ENCODE measurements around the gene HOOK1.
"Not testable (repeated sequence)": the region's sequence is repeated elsewhere in the genome, so short reads cannot be mapped to it uniquely, and the experiment has no call there.

HOOK1 gene

GRCh38 chr1:59819566-59820438 is 5.1 kb downstream of the HOOK1 start:
- DNase-seq, result no peak

GRCh38 chr1:59827055-59827643 is 12.4 kb downstream of the HOOK1 start:
- no peak for DNase-seq

- DNase-seq, result no peak
These were observed 13.4 kb downstream of the HOOK1 start for GRCh38 chr1:59828160-59828559.

- no peak for DNase-seq
These were observed 16.8 kb downstream of the HOOK1 start for GRCh38 chr1:59831529-59831928.

GRCh38 chr1:59833022-59833421 is 18.3 kb downstream of the HOOK1 start:
- no peak for DNase-seq

- no peak for DNase-seq
These were observed 19.2 kb downstream of the HOOK1 start for GRCh38 chr1:59833991-59834390.

GRCh38 chr1:59837857-59838256 is 23.1 kb downstream of the HOOK1 start:
- DNase-seq, result not testable (repeated sequence)

- DNase-seq, result no peak
These were observed 30.3 kb downstream of the HOOK1 start for GRCh38 chr1:59845091-59845490.

GRCh38 chr1:59846209-59846894 is 31.6 kb downstream of the HOOK1 start:
- DNase-seq, result no peak

GRCh38 chr1:59846895-59847282 is 32.1 kb downstream of the HOOK1 start:
- no peak for DNase-seq

GRCh38 chr1:59852117-59852516 is 37.4 kb downstream of the HOOK1 start:
- no peak for DNase-seq

GRCh38 chr1:59855297-59855696 is 40.5 kb downstream of the HOOK1 start:
- not testable (repeated sequence) for DNase-seq

GRCh38 chr1:59856725-59857338 is 42.1 kb downstream of the HOOK1 start:
- no peak for DNase-seq

GRCh38 chr1:59857679-59858354 is 43.1 kb downstream of the HOOK1 start:
- no peak for DNase-seq

GRCh38 chr1:59866462-59866861 is 51.7 kb downstream of the HOOK1 start:
- DNase-seq, result no peak

GRCh38 chr1:59871746-59872145 is 57.0 kb downstream of the HOOK1 start:
- DNase-seq, result no peak

GRCh38 chr1:59877108-59877682 is 62.4 kb downstream of the HOOK1 start:
- DNase-seq, result no peak

- DNase-seq, result no peak
These were observed 63.6 kb downstream of the HOOK1 start for GRCh38 chr1:59878370-59878769.

GRCh38 chr1:59879574-59879973 is 64.8 kb downstream of the HOOK1 start:
- DNase-seq, result peak; percentile 39 to 54 (median 46)

- no peak for DNase-seq
These were observed 65.3 kb downstream of the HOOK1 start for GRCh38 chr1:59879996-59880505.

GRCh38 chr1:59880735-59881134 is 66.0 kb downstream of the HOOK1 start:
- DNase-seq, result no peak

Data from suppressor macrophage (primary cell).